Effector memory CD4-positive, alpha-beta T cell (primary cell): Measurements from ENCODE around the gene GATAD2B.
A peak's percentile ranks its signal among the peaks of the same experiment; 100 is the strongest.

ENCODE experiments used
- DNase-seq, 3 donors: peaks; one replicate each; pipeline ENCODE4 v3.0.0-alpha.2; 2020
- H3K27ac ChIP-seq: 2 replicates; pipeline ENCODE4 v1.7.0; 2013; ENCODE audit warnings: mild to moderate bottlenecking, low read length, moderate library complexity; ENCODE audit not compliant: insufficient read depth, poor library complexity, severe bottlenecking
- H3K27me3 ChIP-seq: replicated peaks from 2 replicates; pipeline ENCODE4 v1.7.0; 2013; ENCODE audit warnings: mild to moderate bottlenecking, low read length; ENCODE audit not compliant: insufficient read depth, control insufficient read depth, poor library complexity, severe bottlenecking
- H3K36me3 ChIP-seq: 2 replicates; pipeline ENCODE4 v1.7.0; 2013; ENCODE audit warnings: mild to moderate bottlenecking, low read length, moderate library complexity; ENCODE audit not compliant: control insufficient read depth, insufficient read depth
- H3K4me1 ChIP-seq: 2 replicates; pipeline ENCODE4 v1.7.0; 2013; ENCODE audit warnings: low read length, mild to moderate bottlenecking; ENCODE audit not compliant: control insufficient read depth, insufficient read depth, poor library complexity, severe bottlenecking
- H3K4me3 ChIP-seq: 2 replicates; pipeline ENCODE4 v1.7.0; 2013; ENCODE audit warnings: low read length, low read depth, mild to moderate bottlenecking; ENCODE audit not compliant: insufficient read depth, poor library complexity, severe bottlenecking
- H3K9me3 ChIP-seq: 2 replicates; pipeline ENCODE4 v1.7.0; 2013; ENCODE audit warnings: mild to moderate bottlenecking, low read length, moderate library complexity; ENCODE audit not compliant: control insufficient read depth
- total RNA-seq, 3 donors: gene quantifications; one replicate each; lab custom pipeline; 2026; lab: John Stamatoyannopoulos, UW

GATAD2B gene
- total RNA-seq = 42.0 to 73.2 (median 72.8) reads per million in 3 donors

GRCh38 chr1:153922972-153923925 lies at the start of gene GATAD2B:
Gene GATAD2B, minus strand, starts transcription at chr1:153922972. Its CDS starts 94,625 bp downstream, at chr1:153828347.
- Histone ChIP-seq H3K36me3 (no peaks in the 10 kb centered on the region), H3K27me3 (no peaks in the 10 kb centered on the region), H3K27ac (peak within 1 kb of the TSS; percentile 96), H3K4me3 (peak within 1 kb of the TSS; percentile 80), H3K9me3 (no peaks in the 10 kb centered on the region), H3K4me1 (peaks cover 37% of the 10 kb centered on the region)
- DNase-seq = peak; percentile 98 to 99 (median 99)

GRCh38 chr1:153970346-153970745 lies 47.6 kb upstream of the GATAD2B start:
- DNase-seq = no peak
- H3K9me3 ChIP-seq = no peaks in the 10 kb centered on the region
- peaks cover 19% of the 10 kb centered on the region for H3K36me3 ChIP-seq
- H3K4me3 ChIP-seq = no peak overlapping the region
- no peaks in the 10 kb centered on the region for H3K27me3 ChIP-seq
- peaks cover 17% of the 10 kb centered on the region for H3K4me1 ChIP-seq
- no peak overlapping the region for H3K27ac ChIP-seq

- peak overlapping the region; percentile 26 for H3K27ac ChIP-seq
- no peak for DNase-seq
- H3K27me3 ChIP-seq = no peaks in the 10 kb centered on the region
- peaks cover 8% of the 10 kb centered on the region for H3K36me3 ChIP-seq
- no peak overlapping the region for H3K4me3 ChIP-seq
- peaks cover 22% of the 10 kb centered on the region for H3K4me1 ChIP-seq
- no peaks in the 10 kb centered on the region for H3K9me3 ChIP-seq
Observed at GRCh38 chr1:153968972-153969371, 46.2 kb upstream of the GATAD2B start.

- Histone ChIP-seq H3K9me3 (no peaks in the 10 kb centered on the region), H3K27me3 (no peaks in the 10 kb centered on the region), H3K4me3 (no peak overlapping the region), H3K36me3 (peaks cover 2% of the 10 kb centered on the region), H3K4me1 (peaks cover 25% of the 10 kb centered on the region), H3K27ac (peak overlapping the region; percentile 87)
- no peak for DNase-seq
Observed at GRCh38 chr1:153968408-153968807, 45.6 kb upstream of the GATAD2B start.

GRCh38 chr1:153968000-153968363 lies 45.2 kb upstream of the GATAD2B start:
- H3K4me3 ChIP-seq = no peak overlapping the region
- peak overlapping the region; percentile 87 for H3K27ac ChIP-seq
- H3K36me3 ChIP-seq = no peaks in the 10 kb centered on the region
- H3K27me3 ChIP-seq = no peaks in the 10 kb centered on the region
- H3K4me1 ChIP-seq = peaks cover 27% of the 10 kb centered on the region
- DNase-seq = no peak
- no peaks in the 10 kb centered on the region for H3K9me3 ChIP-seq

GRCh38 chr1:153967107-153967999 lies 44.6 kb upstream of the GATAD2B start, which contains the start of gene CREB3L4:
Gene CREB3L4, plus strand, starts transcription at chr1:153967902. Its CDS starts 624 bp downstream, at chr1:153968526.
- DNase-seq = peak; percentile 65 to 79 (median 75)
- peak within 1 kb of the TSS; percentile 87 for H3K27ac ChIP-seq
- no peaks in the 10 kb centered on the region for H3K27me3 ChIP-seq
- peaks cover 34% of the 10 kb centered on the region for H3K4me1 ChIP-seq
- H3K9me3 ChIP-seq = no peaks in the 10 kb centered on the region
- no peaks in the 10 kb centered on the region for H3K36me3 ChIP-seq
- H3K4me3 ChIP-seq = peak within 1 kb of the TSS; percentile 78

- H3K4me1 ChIP-seq = peaks cover 32% of the 10 kb centered on the region
- H3K27me3 ChIP-seq = no peaks in the 10 kb centered on the region
- H3K4me3 ChIP-seq = peak overlapping the region; percentile 71
- peak overlapping the region; percentile 85 for H3K27ac ChIP-seq
- DNase-seq = peak in 1 of 3 donors; percentile 13
- peaks cover 8% of the 10 kb centered on the region for H3K36me3 ChIP-seq
- H3K9me3 ChIP-seq = no peaks in the 10 kb centered on the region
Observed at GRCh38 chr1:153963850-153964331, 41.1 kb upstream of the GATAD2B start.

- peaks cover 32% of the 10 kb centered on the region for H3K4me1 ChIP-seq
- DNase-seq = peak; percentile 91 to 96 (median 93)
- peak within 1 kb of the TSS; percentile 71 for H3K4me3 ChIP-seq
- H3K36me3 ChIP-seq = peaks cover 8% of the 10 kb centered on the region
- no peaks in the 10 kb centered on the region for H3K9me3 ChIP-seq
- peak within 1 kb of the TSS; percentile 85 for H3K27ac ChIP-seq
- H3K27me3 ChIP-seq = no peaks in the 10 kb centered on the region
Observed at GRCh38 chr1:153963030-153963849, 40.5 kb upstream of the GATAD2B start, which contains the start of gene SLC39A1. Gene SLC39A1, minus strand, starts transcription at chr1:153963537. Its CDS starts 822 bp downstream, at chr1:153962715.
